Measurements from ENCODE around the gene SLC4A11.

SLC4A11 gene

DNA sequence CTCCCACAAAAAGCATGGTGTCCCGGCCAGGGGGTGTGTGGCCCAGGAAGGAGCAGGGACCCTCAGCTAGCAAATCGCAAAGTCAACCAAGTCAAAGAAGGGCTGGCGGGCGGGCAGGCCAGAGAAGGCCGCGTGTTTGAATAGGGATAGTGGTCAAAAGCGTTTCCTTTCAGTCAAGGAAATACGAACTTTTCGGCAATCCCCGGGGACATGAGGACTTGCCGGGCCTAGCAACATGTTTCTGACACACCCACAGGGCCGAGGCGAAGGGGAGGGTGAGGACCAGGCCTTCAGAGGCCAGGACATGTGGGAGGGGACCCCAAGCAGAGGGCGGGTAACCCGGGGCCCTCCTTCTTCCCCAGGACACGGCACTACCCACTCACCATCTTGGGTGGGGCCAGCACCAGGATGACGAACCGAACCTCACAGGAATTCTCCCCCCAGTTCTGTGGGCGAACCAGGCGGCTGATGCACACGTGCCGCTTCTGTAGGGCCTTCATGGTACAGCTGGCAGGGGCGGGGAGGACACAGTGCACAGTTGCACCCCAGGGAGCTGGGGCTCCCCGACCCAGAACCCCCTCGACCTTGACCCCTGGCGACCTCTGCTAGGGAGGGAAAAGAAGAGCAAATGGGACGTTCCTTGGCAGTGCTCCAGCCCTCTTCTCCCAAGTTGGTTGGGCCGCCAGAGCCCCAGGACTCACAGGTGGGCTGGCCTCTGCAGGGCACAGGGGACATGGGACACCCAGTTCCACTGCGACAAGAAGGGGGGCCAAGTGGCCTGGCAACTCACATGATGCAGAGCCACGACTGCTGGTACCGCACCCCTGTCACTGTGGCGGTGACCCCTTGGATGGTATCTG, 5.6 kb downstream of the SLC4A11 start:
- H3K79me1 ChIP-seq (ENCODE audit: low read depth, low read length) = peaks cover 12% of the 10 kb centered on the region
- no peak overlapping the region for H4K8ac ChIP-seq (ENCODE audit: low read depth, low read length)
- H3K18ac ChIP-seq (ENCODE audit: low read length) = no peak overlapping the region
- H3K4me2 ChIP-seq (ENCODE audit: insufficient read depth, low read length, poor library complexity, severe bottlenecking) = no peak overlapping the region
- no peak overlapping the region for H2BK120ac ChIP-seq (ENCODE audit: low read depth, low read length)
- DNase-seq (ENCODE audit: low spot score) = no peak
- H2BK5ac ChIP-seq (ENCODE audit: low read length) = no peak overlapping the region
- WGBS, 2 donors (ENCODE audit: extremely low coverage in 2 of 2, insufficient read length in 2 of 2, insufficient replicate concordance in 1 of 2) = no CpG with 5 or more reads among the region's 32 CpGs
- peaks cover 3 to 5% of the 10 kb centered on the region in 2 donors for H3K4me1 ChIP-seq (ENCODE audit: control insufficient read depth in 2 of 2, insufficient read depth in 1 of 2, low read depth in 1 of 2, low read length in 2 of 2)
- H3K14ac ChIP-seq (ENCODE audit: low read length) = no peak overlapping the region
- H2AFZ ChIP-seq (ENCODE audit: low read length) = no peak overlapping the region
- H2BK15ac ChIP-seq (ENCODE audit: low read length) = no peak overlapping the region
- no peak overlapping the region for H2BK12ac ChIP-seq (ENCODE audit: low read length)
- H3K9ac ChIP-seq (ENCODE audit: low read depth, low read length, poor library complexity) = peak overlapping the region; percentile 12
- no peak overlapping the region for H3K4me3 ChIP-seq (ENCODE audit: low read length in 2 of 2)
- H3K27ac ChIP-seq (replicated peaks; ENCODE audit: low read length) = no peak overlapping the region
- H3K9me3 ChIP-seq (replicated peaks in 1 of 2; ENCODE audit: control insufficient read depth in 2 of 2, insufficient read depth in 1 of 2, low read depth in 1 of 2, low read length in 2 of 2) = peaks cover 4 to 13% of the 10 kb centered on the region in 2 donors
- H3K4ac ChIP-seq (ENCODE audit: low read length) = no peak overlapping the region
- peak overlapping the region; percentile 43 for H2AK5ac ChIP-seq (ENCODE audit: low read depth, low read length)
- no peak overlapping the region for H4K91ac ChIP-seq (ENCODE audit: low read depth, low read length, poor library complexity)
- peak overlapping the region; percentile 65 for H3K23ac ChIP-seq (ENCODE audit: low read depth, low read length, poor library complexity)
- no peaks in the 10 kb centered on the region for H3K36me3 ChIP-seq (replicated peaks in 1 of 2; ENCODE audit: control insufficient read depth in 2 of 2, insufficient read depth in 2 of 2, low read length in 2 of 2)
- H3K27me3 ChIP-seq (ENCODE audit: control insufficient read depth in 3 of 3, insufficient read depth in 3 of 3, low read depth in 1 of 3, low read length in 3 of 3) = peaks cover 6 to 30% (median 18%) of the 10 kb centered on the region in 3 experiments

DNA sequence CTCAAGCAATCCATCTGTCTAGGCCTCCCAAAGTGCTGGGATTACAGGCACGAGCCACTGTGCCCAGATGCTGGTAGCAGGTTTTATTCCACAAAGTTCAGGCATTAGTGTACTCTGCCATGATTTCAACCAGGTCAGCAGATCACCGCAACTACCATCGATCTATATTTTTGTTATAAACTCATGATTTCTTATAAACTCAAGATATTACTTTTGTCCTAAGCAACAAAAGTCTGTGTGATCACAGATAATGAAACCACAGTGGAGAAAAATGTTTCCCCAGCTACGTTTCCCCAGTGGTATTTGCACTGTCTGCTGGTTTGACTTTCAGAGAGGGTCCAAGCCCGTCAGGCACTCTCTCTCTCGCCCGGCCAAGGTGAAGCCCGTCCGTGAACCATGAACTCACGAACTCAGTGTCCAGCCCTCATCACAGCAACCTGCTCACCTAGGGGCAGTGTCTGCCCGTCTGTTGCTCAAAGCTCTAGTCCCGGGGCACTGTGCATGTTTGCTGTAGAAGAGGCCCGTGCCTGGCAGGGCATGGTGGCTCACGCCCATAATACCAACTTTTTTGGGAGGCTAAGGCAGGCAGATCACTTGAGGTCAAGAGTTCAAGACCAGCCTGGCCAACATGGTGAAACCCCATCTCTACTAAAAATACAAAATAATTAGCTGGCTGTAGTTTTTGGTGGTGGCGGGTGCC, 7.0 kb downstream of the SLC4A11 start:
- no peak overlapping the region for H2BK15ac ChIP-seq (ENCODE audit: low read length)
- H2AK5ac ChIP-seq (ENCODE audit: low read depth, low read length) = no peak overlapping the region
- peak overlapping the region; percentile 14 for H3K14ac ChIP-seq (ENCODE audit: low read length)
- H2BK12ac ChIP-seq (ENCODE audit: low read length) = no peak overlapping the region
- peak overlapping the region; percentile 86 for H4K8ac ChIP-seq (ENCODE audit: low read depth, low read length)
- H3K79me1 ChIP-seq (ENCODE audit: low read depth, low read length) = peaks cover 5% of the 10 kb centered on the region
- H3K4me3 ChIP-seq (ENCODE audit: low read length in 2 of 2) = no peak overlapping the region
- WGBS, 2 donors (ENCODE audit: extremely low coverage in 2 of 2, insufficient read length in 2 of 2, insufficient replicate concordance in 1 of 2) = no CpG with 5 or more reads among the region's 15 CpGs
- peaks cover 2 to 4% of the 10 kb centered on the region in 2 donors for H3K9me3 ChIP-seq (replicated peaks in 1 of 2; ENCODE audit: control insufficient read depth in 2 of 2, insufficient read depth in 1 of 2, low read depth in 1 of 2, low read length in 2 of 2)
- no peak overlapping the region for H3K4ac ChIP-seq (ENCODE audit: low read length)
- H4K91ac ChIP-seq (ENCODE audit: low read depth, low read length, poor library complexity) = no peak overlapping the region
- H3K23ac ChIP-seq (ENCODE audit: low read depth, low read length, poor library complexity) = no peak overlapping the region
- H2BK120ac ChIP-seq (ENCODE audit: low read depth, low read length) = no peak overlapping the region
- no peak overlapping the region for H3K4me2 ChIP-seq (ENCODE audit: insufficient read depth, low read length, poor library complexity, severe bottlenecking)
- peaks cover 0 to 17% (median 5%) of the 10 kb centered on the region in 3 experiments for H3K27me3 ChIP-seq (ENCODE audit: control insufficient read depth in 3 of 3, insufficient read depth in 3 of 3, low read depth in 1 of 3, low read length in 3 of 3)
- no peak overlapping the region for H3K9ac ChIP-seq (ENCODE audit: low read depth, low read length, poor library complexity)
- H3K27ac ChIP-seq (replicated peaks; ENCODE audit: low read length) = no peak overlapping the region
- H3K18ac ChIP-seq (ENCODE audit: low read length) = no peak overlapping the region
- H3K36me3 ChIP-seq (replicated peaks in 1 of 2; ENCODE audit: control insufficient read depth in 2 of 2, insufficient read depth in 2 of 2, low read length in 2 of 2) = peaks cover 0 to 2% of the 10 kb centered on the region in 2 donors
- peaks cover 0 to 5% of the 10 kb centered on the region in 2 donors for H3K4me1 ChIP-seq (ENCODE audit: control insufficient read depth in 2 of 2, insufficient read depth in 1 of 2, low read depth in 1 of 2, low read length in 2 of 2)
- H2AFZ ChIP-seq (ENCODE audit: low read length) = no peak overlapping the region
- H2BK5ac ChIP-seq (ENCODE audit: low read length) = no peak overlapping the region
- DNase-seq (ENCODE audit: low spot score) = no peak

DNA sequence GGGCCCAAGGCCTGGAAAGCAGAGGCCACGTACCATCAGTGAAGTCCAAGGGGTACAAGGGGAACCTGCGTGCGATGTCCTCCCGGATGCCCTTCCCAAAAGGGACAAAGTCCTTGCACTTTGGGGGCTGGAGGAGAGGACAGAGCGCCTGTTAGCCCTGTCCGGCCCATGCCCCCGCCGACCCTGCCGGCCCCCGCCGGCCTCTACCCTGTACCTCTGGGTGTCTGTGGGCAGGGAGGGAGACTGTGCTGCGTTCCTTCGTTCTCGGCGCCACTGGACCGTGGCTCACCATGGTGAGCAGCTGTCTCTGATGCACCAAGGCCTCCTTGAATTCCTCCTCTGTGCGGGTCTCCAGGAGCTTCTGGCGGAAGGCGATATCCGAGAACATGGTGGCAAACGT, 7.9 kb downstream of the SLC4A11 start:
- no peak overlapping the region for H3K14ac ChIP-seq (ENCODE audit: low read length)

GRCh38 chr20:3229798-3230197, 9.2 kb downstream of the SLC4A11 start:
- no peaks in the 10 kb centered on the region for H3K9me3 ChIP-seq (replicated peaks in 1 of 2; ENCODE audit: control insufficient read depth in 2 of 2, insufficient read depth in 1 of 2, low read depth in 1 of 2, low read length in 2 of 2)
- H4K8ac ChIP-seq (ENCODE audit: low read depth, low read length) = no peak overlapping the region
- no peak overlapping the region for H2BK15ac ChIP-seq (ENCODE audit: low read length)
- H2AFZ ChIP-seq (ENCODE audit: low read length) = no peak overlapping the region
- no peak overlapping the region for H3K27ac ChIP-seq (replicated peaks; ENCODE audit: low read length)
- H2BK120ac ChIP-seq (ENCODE audit: low read depth, low read length) = peak overlapping the region; percentile 61
- H3K23ac ChIP-seq (ENCODE audit: low read depth, low read length, poor library complexity) = peak overlapping the region; percentile 80
- H2BK12ac ChIP-seq (ENCODE audit: low read length) = no peak overlapping the region
- H3K4me2 ChIP-seq (ENCODE audit: insufficient read depth, low read length, poor library complexity, severe bottlenecking) = no peak overlapping the region
- no peak overlapping the region for H2AK5ac ChIP-seq (ENCODE audit: low read depth, low read length)
- no peak for DNase-seq (ENCODE audit: low spot score)
- no peak overlapping the region for H2BK5ac ChIP-seq (ENCODE audit: low read length)
- H3K79me1 ChIP-seq (ENCODE audit: low read depth, low read length) = peaks cover 4% of the 10 kb centered on the region
- no CpG with 5 or more reads among the region's 14 CpGs for WGBS, 2 donors (ENCODE audit: extremely low coverage in 2 of 2, insufficient read length in 2 of 2, insufficient replicate concordance in 1 of 2)
- no peak overlapping the region for H4K91ac ChIP-seq (ENCODE audit: low read depth, low read length, poor library complexity)
- H3K4ac ChIP-seq (ENCODE audit: low read length) = peak overlapping the region; percentile 23
- peak overlapping the region; percentile 28 for H3K18ac ChIP-seq (ENCODE audit: low read length)
- H3K14ac ChIP-seq (ENCODE audit: low read length) = no peak overlapping the region
- H3K9ac ChIP-seq (ENCODE audit: low read depth, low read length, poor library complexity) = no peak overlapping the region
- H3K27me3 ChIP-seq (ENCODE audit: control insufficient read depth in 3 of 3, insufficient read depth in 3 of 3, low read depth in 1 of 3, low read length in 3 of 3) = no peaks in the 10 kb centered on the region
- H3K4me1 ChIP-seq (ENCODE audit: control insufficient read depth in 2 of 2, insufficient read depth in 1 of 2, low read depth in 1 of 2, low read length in 2 of 2) = peaks cover 0 to 1% of the 10 kb centered on the region in 2 donors
- H3K36me3 ChIP-seq (replicated peaks in 1 of 2; ENCODE audit: control insufficient read depth in 2 of 2, insufficient read depth in 2 of 2, low read length in 2 of 2) = peaks cover 2 to 3% of the 10 kb centered on the region in 2 donors
- H3K4me3 ChIP-seq (ENCODE audit: low read length in 2 of 2) = no peak overlapping the region

More for the DNA sequence above, 7.9 kb downstream of the SLC4A11 start:
- no peak overlapping the region for H3K4ac ChIP-seq (ENCODE audit: low read length)
- H2AK5ac ChIP-seq (ENCODE audit: low read depth, low read length) = no peak overlapping the region
- H3K4me2 ChIP-seq (ENCODE audit: insufficient read depth, low read length, poor library complexity, severe bottlenecking) = no peak overlapping the region
- H2AFZ ChIP-seq (ENCODE audit: low read length) = no peak overlapping the region
- no peak overlapping the region for H4K8ac ChIP-seq (ENCODE audit: low read depth, low read length)
- peaks cover 0 to 7% (median 0%) of the 10 kb centered on the region in 3 experiments for H3K27me3 ChIP-seq (ENCODE audit: control insufficient read depth in 3 of 3, insufficient read depth in 3 of 3, low read depth in 1 of 3, low read length in 3 of 3)
- peak overlapping the region in 1 of 2 donors; percentile 25 for H3K4me3 ChIP-seq (ENCODE audit: low read length in 2 of 2)
- H3K4me1 ChIP-seq (ENCODE audit: control insufficient read depth in 2 of 2, insufficient read depth in 1 of 2, low read depth in 1 of 2, low read length in 2 of 2) = peaks cover 0 to 5% of the 10 kb centered on the region in 2 donors
- WGBS, 2 donors (ENCODE audit: extremely low coverage in 2 of 2, insufficient read length in 2 of 2, insufficient replicate concordance in 1 of 2) = no CpG with 5 or more reads among the region's 21 CpGs
- peaks cover 0 to 3% of the 10 kb centered on the region in 2 donors for H3K36me3 ChIP-seq (replicated peaks in 1 of 2; ENCODE audit: control insufficient read depth in 2 of 2, insufficient read depth in 2 of 2, low read length in 2 of 2)
- H2BK12ac ChIP-seq (ENCODE audit: low read length) = no peak overlapping the region
- no peak for DNase-seq (ENCODE audit: low spot score)
- H4K91ac ChIP-seq (ENCODE audit: low read depth, low read length, poor library complexity) = no peak overlapping the region
- peaks cover 5% of the 10 kb centered on the region for H3K79me1 ChIP-seq (ENCODE audit: low read depth, low read length)
- H3K9me3 ChIP-seq (replicated peaks in 1 of 2; ENCODE audit: control insufficient read depth in 2 of 2, insufficient read depth in 1 of 2, low read depth in 1 of 2, low read length in 2 of 2) = no peaks in the 10 kb centered on the region
- H2BK120ac ChIP-seq (ENCODE audit: low read depth, low read length) = no peak overlapping the region
- H3K18ac ChIP-seq (ENCODE audit: low read length) = no peak overlapping the region
- H2BK15ac ChIP-seq (ENCODE audit: low read length) = no peak overlapping the region
- no peak overlapping the region for H3K23ac ChIP-seq (ENCODE audit: low read depth, low read length, poor library complexity)
- H2BK5ac ChIP-seq (ENCODE audit: low read length) = no peak overlapping the region
- H3K9ac ChIP-seq (ENCODE audit: low read depth, low read length, poor library complexity) = no peak overlapping the region
- H3K27ac ChIP-seq (replicated peaks; ENCODE audit: low read length) = no peak overlapping the region

Measured in neuronal stem cell (in vitro differentiated cells).